Keratinocyte (primary cell): ENCODE measurements around the gene SKI. TPM values are rescaled to one million over a fixed set of nuclear protein-coding genes. Genes with fewer than 3 reads are reported as not detected.

Source experiments
- DNase-seq: peaks from one replicate; pipeline ENCODE4 v3.0.0-alpha.2; 2011; ENCODE audit warnings: low read depth, missing footprints, low spot score
- FAIRE-seq: peaks from 2 replicates; lab custom pipeline; 2011; peaks lifted over from hg19 to GRCh38; lab: Jason Lieb, UNC
- H2AFZ ChIP-seq: 2 replicates; pipeline ENCODE4 v1.6.0; 2012; ENCODE audit warnings: low read length, control low read depth, inconsistent platforms; ENCODE audit not compliant: control insufficient read depth
- H3K27ac ChIP-seq: 2 replicates; pipeline ENCODE4 v1.5.1; 2011; ENCODE audit warnings: low read length; ENCODE audit not compliant: control insufficient read depth, insufficient read depth
- H3K27me3 ChIP-seq: 3 replicates; pipeline ENCODE4 v1.6.0; 2011; ENCODE audit warnings: low read length; ENCODE audit not compliant: control insufficient read depth, insufficient read depth; ENCODE audit errors: extremely low read depth
- H3K36me3 ChIP-seq, 2 experiments: 2 replicates in 1 of 2; 3 replicates in 1 of 2; pipeline ENCODE4 v1.5.1; 2011; ENCODE audit warnings: low read length in 2 of 2, mild to moderate bottlenecking in 1 of 2; ENCODE audit not compliant: control insufficient read depth in 2 of 2, insufficient read depth in 2 of 2; ENCODE audit errors: extremely low read depth in 1 of 2
- H3K4me1 ChIP-seq: 3 replicates; pipeline ENCODE4 v1.5.1; 2011; ENCODE audit warnings: low read length; ENCODE audit not compliant: control insufficient read depth, insufficient read depth; ENCODE audit errors: extremely low read depth
- H3K4me2 ChIP-seq: 3 replicates; pipeline ENCODE4 v1.6.0; 2011; ENCODE audit warnings: low read depth, low read length; ENCODE audit not compliant: control insufficient read depth, insufficient read depth; ENCODE audit errors: extremely low read depth
- H3K4me3 ChIP-seq, 3 experiments: fragments of 200-600 bp in 1 of 3; sonication (generic) in 1 of 3; 2 replicates in 2 of 3; 3 replicates in 1 of 3; pipeline ENCODE4 v1.5.1; 2011 to 2016; ENCODE audit warnings: low read length in 3 of 3, mild to moderate bottlenecking in 3 of 3, control low read depth in 2 of 3, inconsistent platforms in 1 of 3, low read depth in 1 of 3, mixed read lengths in 1 of 3, mixed run types in 1 of 3, moderate library complexity in 1 of 3; ENCODE audit not compliant: control insufficient read depth in 2 of 3, insufficient read depth in 2 of 3; ENCODE audit errors: extremely low read depth in 1 of 3
- H3K79me2 ChIP-seq: 2 replicates; pipeline ENCODE4 v1.6.0; 2012; ENCODE audit warnings: low read length; ENCODE audit not compliant: control insufficient read depth, insufficient read depth
- H3K9ac ChIP-seq: 3 replicates; pipeline ENCODE4 v1.6.0; 2011; ENCODE audit warnings: low read length; ENCODE audit not compliant: control insufficient read depth, insufficient read depth; ENCODE audit errors: extremely low read depth
- H3K9me1 ChIP-seq: 3 replicates; pipeline ENCODE4 v1.6.0; 2011; ENCODE audit warnings: low read length; ENCODE audit not compliant: control insufficient read depth, insufficient read depth; ENCODE audit errors: extremely low read depth
- H3K9me3 ChIP-seq: 2 replicates; pipeline ENCODE4 v1.5.1; 2012; ENCODE audit warnings: low read depth, low read length; ENCODE audit not compliant: control insufficient read depth
- H4K20me1 ChIP-seq: 3 replicates; pipeline ENCODE4 v1.6.0; 2011; ENCODE audit warnings: low read length; ENCODE audit not compliant: control insufficient read depth, insufficient read depth; ENCODE audit errors: extremely low read depth
- EZH2 ChIP-seq: IDR thresholded peaks from one replicate; pipeline ENCODE4 v1.6.1; 2012; ENCODE audit warnings: inconsistent platforms, mild to moderate bottlenecking, low read length, moderate library complexity
- dilution Hi-C: fragments of 300-500 bp; cut with MboI; formaldehyde crosslinking; loops from one replicate; pipeline ENCODE4 v1.7.0; 2020; ENCODE audit warnings: low sequenced_read_pairs; ENCODE audit not compliant: extremely low pct_ligation_motif_present
- polyA plus RNA-seq, 5 experiments: library from polyadenylated mRNA; depleted of rRNA in 3 of 5; stranded (reverse) in 3 of 5; stranded (forward) in 1 of 5; unstranded in 1 of 5; fragments of >200 nt; gene quantifications; 1 replicate in 1 of 5; 2 replicates in 3 of 5; 3 replicates in 1 of 5; pipeline versions ENCODE4 v1.2.1 to v1.2.3, GENCODE V29; 2011 to 2012; ENCODE audit warnings: missing spikeins in 2 of 5, low read depth in 1 of 5, low replicate concordance in 1 of 5
- TF ChIP-seq, protein P1 (sequence below), 3 experiments: IDR thresholded peaks in 1 of 3; conservative IDR thresholded peaks in 1 of 3; optimal IDR thresholded peaks in 1 of 3; 2 replicates in 2 of 3; 3 replicates in 1 of 3; pipeline versions ENCODE3 to v1.5.1; 2011; ENCODE audit warnings: low read length in 3 of 3, mild to moderate bottlenecking in 3 of 3, moderate library complexity in 2 of 3, control low read depth in 1 of 3, inconsistent platforms in 1 of 3; ENCODE audit not compliant: insufficient read depth in 2 of 3; ENCODE audit errors: extremely low read depth in 1 of 3

SKI gene
- polyA plus RNA-seq, 1 donor (not counting 4 experiments of a cell fraction or from before 2014, with no cell fraction given): 4.8 TPM

DNA sequence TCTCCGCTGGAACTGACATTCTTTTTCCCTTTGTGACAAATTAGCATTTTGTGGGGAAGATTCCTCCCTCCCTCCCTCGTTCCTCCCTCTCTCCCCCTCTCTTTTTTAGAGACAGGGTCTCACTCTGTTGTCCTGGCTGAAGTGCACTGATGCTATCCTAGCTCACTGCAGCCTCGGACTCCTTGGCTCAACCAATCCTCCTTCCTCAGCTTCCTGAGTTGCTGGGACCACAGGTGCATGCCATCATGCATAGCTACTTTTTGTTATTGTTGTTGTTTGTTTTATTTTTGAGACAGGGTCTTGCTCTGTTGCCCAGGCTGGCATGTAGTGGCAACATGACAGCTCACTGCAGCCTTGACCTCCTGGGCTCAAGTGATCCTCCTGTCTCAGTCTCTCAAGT is 6.8 kb upstream of the SKI start:
- H3K9me3 ChIP-seq: no peaks in the 10 kb centered on the region
- H3K4me1 ChIP-seq: peaks cover 8% of the 10 kb centered on the region
- no peaks in the 10 kb centered on the region for H3K79me2 ChIP-seq
- H3K27me3 ChIP-seq: no peaks in the 10 kb centered on the region
- H3K27ac ChIP-seq: no peak overlapping the region
- TF ChIP-seq, protein P1, sequence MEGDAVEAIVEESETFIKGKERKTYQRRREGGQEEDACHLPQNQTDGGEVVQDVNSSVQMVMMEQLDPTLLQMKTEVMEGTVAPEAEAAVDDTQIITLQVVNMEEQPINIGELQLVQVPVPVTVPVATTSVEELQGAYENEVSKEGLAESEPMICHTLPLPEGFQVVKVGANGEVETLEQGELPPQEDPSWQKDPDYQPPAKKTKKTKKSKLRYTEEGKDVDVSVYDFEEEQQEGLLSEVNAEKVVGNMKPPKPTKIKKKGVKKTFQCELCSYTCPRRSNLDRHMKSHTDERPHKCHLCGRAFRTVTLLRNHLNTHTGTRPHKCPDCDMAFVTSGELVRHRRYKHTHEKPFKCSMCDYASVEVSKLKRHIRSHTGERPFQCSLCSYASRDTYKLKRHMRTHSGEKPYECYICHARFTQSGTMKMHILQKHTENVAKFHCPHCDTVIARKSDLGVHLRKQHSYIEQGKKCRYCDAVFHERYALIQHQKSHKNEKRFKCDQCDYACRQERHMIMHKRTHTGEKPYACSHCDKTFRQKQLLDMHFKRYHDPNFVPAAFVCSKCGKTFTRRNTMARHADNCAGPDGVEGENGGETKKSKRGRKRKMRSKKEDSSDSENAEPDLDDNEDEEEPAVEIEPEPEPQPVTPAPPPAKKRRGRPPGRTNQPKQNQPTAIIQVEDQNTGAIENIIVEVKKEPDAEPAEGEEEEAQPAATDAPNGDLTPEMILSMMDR (optimal IDR thresholded peaks at IDR 0.05 in 1 of 3, IDR thresholded peaks at IDR 0.05 in 1 of 3, conservative IDR thresholded peaks at IDR 0.05 in 1 of 3; ENCODE audit: extremely low read depth in 1 of 3, insufficient read depth in 2 of 3, low read length in 3 of 3): no peak
- TF ChIP-seq EZH2: no peak
- H4K20me1 ChIP-seq: no peaks in the 10 kb centered on the region
- DNase-seq (no peak), FAIRE-seq (no peak)
- H3K4me2 ChIP-seq: no peak overlapping the region
- dilution Hi-C loops: no loop called here
- H3K36me3 ChIP-seq: no peaks in the 10 kb centered on the region
- no peak overlapping the region for H3K4me3 ChIP-seq
- H3K9me1 ChIP-seq: no peaks in the 10 kb centered on the region
- no peak overlapping the region for H3K9ac ChIP-seq
- no peak overlapping the region for H2AFZ ChIP-seq

DNA sequence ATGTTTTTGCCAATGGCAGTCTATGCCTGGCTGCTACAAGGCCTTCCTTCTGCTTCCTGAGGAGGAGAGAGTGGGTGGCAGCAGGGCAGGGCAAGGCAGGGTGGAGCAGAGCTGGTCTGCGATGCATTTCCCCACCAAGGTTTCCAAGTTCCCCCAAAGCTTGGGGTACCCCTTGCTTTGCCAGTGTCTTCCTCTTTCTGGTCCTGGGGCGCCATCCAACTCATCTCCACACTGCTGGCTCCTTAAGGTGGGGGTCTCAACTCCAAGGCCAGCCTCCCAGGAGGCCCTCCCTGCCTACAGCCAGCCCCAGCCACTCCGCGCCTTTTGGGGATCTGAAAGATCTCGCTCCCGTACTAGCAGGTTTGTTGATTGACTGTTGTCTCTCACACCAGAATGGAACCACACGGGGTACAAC is 3.9 kb upstream of the SKI start:
- no peak for DNase-seq
- H3K27ac ChIP-seq: no peak overlapping the region
- H3K27me3 ChIP-seq: no peaks in the 10 kb centered on the region
- H3K4me1 ChIP-seq: peaks cover 8% of the 10 kb centered on the region
- H3K9ac ChIP-seq: no peak overlapping the region
- H2AFZ ChIP-seq: no peak overlapping the region
- no peak for FAIRE-seq
- H3K4me2 ChIP-seq: no peak overlapping the region
- H3K36me3 ChIP-seq: no peaks in the 10 kb centered on the region
- dilution Hi-C loops: no loop called here
- H3K79me2 ChIP-seq: peaks cover 6% of the 10 kb centered on the region
- TF ChIP-seq, protein P1 (optimal IDR thresholded peaks at IDR 0.05 in 1 of 3, IDR thresholded peaks at IDR 0.05 in 1 of 3, conservative IDR thresholded peaks at IDR 0.05 in 1 of 3; ENCODE audit: extremely low read depth in 1 of 3, insufficient read depth in 2 of 3, low read length in 3 of 3): no peak
- no peak for TF ChIP-seq EZH2
- H3K9me1 ChIP-seq: no peaks in the 10 kb centered on the region
- H3K9me3 ChIP-seq: no peaks in the 10 kb centered on the region
- peaks cover 4% of the 10 kb centered on the region for H4K20me1 ChIP-seq
- H3K4me3 ChIP-seq: no peak overlapping the region
